NCI-H128 (cell line): ENCODE data around the gene SF3B2.
"Not testable (repeated sequence)": the region's sequence is repeated elsewhere in the genome, so short reads cannot be mapped to it uniquely, and the experiment has no call there.

Source experiments
- DNase-seq: peaks from one replicate; lab custom pipeline; 2025; ENCODE audit not compliant: unreplicated experiment; lab: John Stamatoyannopoulos, UW

The SF3B2 gene

GRCh38 chr11:66051766-66052663 is at the start of gene SF3B2:
SF3B2 (plus strand) TSS chr11:66052364; CDS start chr11:66052385, 21 bp downstream.
- peak; percentile 97 for DNase-seq

- no peak for DNase-seq
Observed at GRCh38 chr11:66002648-66003225, 49.4 kb upstream of the SF3B2 start.

GRCh38 chr11:66003291-66003690 is 48.9 kb upstream of the SF3B2 start:
- DNase-seq = no peak

- DNase-seq = no peak
Observed at GRCh38 chr11:66004186-66004585, 48.0 kb upstream of the SF3B2 start.

- no peak for DNase-seq
Observed at GRCh38 chr11:66006134-66006890, 45.9 kb upstream of the SF3B2 start.

- DNase-seq = no peak
Observed at GRCh38 chr11:66006891-66007176, 45.3 kb upstream of the SF3B2 start.

- no peak for DNase-seq
Observed at GRCh38 chr11:66007201-66007634, 44.9 kb upstream of the SF3B2 start.

- no peak for DNase-seq
Observed at GRCh38 chr11:66008095-66008467, 44.1 kb upstream of the SF3B2 start.

- no peak for DNase-seq
Observed at GRCh38 chr11:66008468-66009101, 43.6 kb upstream of the SF3B2 start.

- DNase-seq = not testable (repeated sequence)
Observed at GRCh38 chr11:66010036-66010435, 42.1 kb upstream of the SF3B2 start.

- DNase-seq = no peak
Observed at GRCh38 chr11:66011239-66011784, 40.9 kb upstream of the SF3B2 start.

GRCh38 chr11:66011785-66012303 is 40.3 kb upstream of the SF3B2 start, which contains the start of gene CST6:
CST6 (plus strand) TSS chr11:66012008; CDS start chr11:66012045, 37 bp downstream.
- DNase-seq = no peak

- DNase-seq = no peak
Observed at GRCh38 chr11:66012371-66012945, 39.7 kb upstream of the SF3B2 start.

GRCh38 chr11:66012946-66013761 is 39.0 kb upstream of the SF3B2 start:
- DNase-seq = no peak

- DNase-seq = no peak
Observed at GRCh38 chr11:66013762-66014100, 38.4 kb upstream of the SF3B2 start.

GRCh38 chr11:66014804-66015453 is 37.2 kb upstream of the SF3B2 start:
- DNase-seq = no peak

GRCh38 chr11:66015454-66015881 is 36.7 kb upstream of the SF3B2 start:
- DNase-seq = no peak

- DNase-seq = no peak
Observed at GRCh38 chr11:66015936-66016792, 36.0 kb upstream of the SF3B2 start.
